ENCODE results near the gene BBS9.

Gene BBS9

GRCh38 chr7:33563651-33564050, 434.3 kb downstream of the BBS9 start:
- Histone ChIP-seq H3K36me3 (replicated peaks; ENCODE audit: low read depth, low read length) (no peaks in the 10 kb centered on the region), H3K79me2 (ENCODE audit: low read length) (no peaks in the 10 kb centered on the region), H3K4me2 (ENCODE audit: low read length) (no peak overlapping the region), H3K27me3 (ENCODE audit: low read depth, low read length) (no peaks in the 10 kb centered on the region), H3K4me1 (ENCODE audit: low read length) (no peaks in the 10 kb centered on the region), H3K4me3 (ENCODE audit: low read length) (no peak overlapping the region), H2AFZ (ENCODE audit: low read depth, low read length) (no peak overlapping the region), H3K9ac (ENCODE audit: low read length) (no peak overlapping the region), H3K27ac (ENCODE audit: low read length) (no peak overlapping the region), H4K20me1 (ENCODE audit: insufficient read depth, low read length) (no peaks in the 10 kb centered on the region), H3K9me3 (ENCODE audit: insufficient read depth, low read length) (no peaks in the 10 kb centered on the region)
- no peak for TF ChIP-seq CTCF (IDR thresholded peaks at IDR 0.05; ENCODE audit: low read depth, low read length)
- TF ChIP-seq EZH2phosphoT487 (IDR thresholded peaks at IDR 0.05; ENCODE audit: low read depth): no peak

GRCh38 chr7:33578166-33578565, 448.8 kb downstream of the BBS9 start:
- Histone ChIP-seq H3K4me2 (ENCODE audit: low read length) (no peak overlapping the region), H3K79me2 (ENCODE audit: low read length) (no peaks in the 10 kb centered on the region), H4K20me1 (ENCODE audit: insufficient read depth, low read length) (no peaks in the 10 kb centered on the region), H2AFZ (ENCODE audit: low read depth, low read length) (no peak overlapping the region), H3K9ac (ENCODE audit: low read length) (no peak overlapping the region), H3K27me3 (ENCODE audit: low read depth, low read length) (no peaks in the 10 kb centered on the region), H3K27ac (ENCODE audit: low read length) (no peak overlapping the region), H3K4me1 (ENCODE audit: low read length) (no peaks in the 10 kb centered on the region), H3K36me3 (replicated peaks; ENCODE audit: low read depth, low read length) (no peaks in the 10 kb centered on the region), H3K9me3 (ENCODE audit: insufficient read depth, low read length) (no peaks in the 10 kb centered on the region), H3K4me3 (ENCODE audit: low read length) (no peak overlapping the region)
- no peak for TF ChIP-seq EZH2phosphoT487 (IDR thresholded peaks at IDR 0.05; ENCODE audit: low read depth)
- no peak for TF ChIP-seq CTCF (IDR thresholded peaks at IDR 0.05; ENCODE audit: low read depth, low read length)

GRCh38 chr7:33578881-33579672, 449.7 kb downstream of the BBS9 start:
- H3K27me3 ChIP-seq (ENCODE audit: low read depth, low read length): no peaks in the 10 kb centered on the region
- no peaks in the 10 kb centered on the region for H3K79me2 ChIP-seq (ENCODE audit: low read length)
- H3K9ac ChIP-seq (ENCODE audit: low read length): no peak overlapping the region
- H3K9me3 ChIP-seq (ENCODE audit: insufficient read depth, low read length): no peaks in the 10 kb centered on the region
- no peaks in the 10 kb centered on the region for H3K4me1 ChIP-seq (ENCODE audit: low read length)
- H3K4me3 ChIP-seq (ENCODE audit: low read length): no peak overlapping the region
- no peak overlapping the region for H3K4me2 ChIP-seq (ENCODE audit: low read length)
- TF ChIP-seq CTCF (IDR thresholded peaks at IDR 0.05; ENCODE audit: low read depth, low read length) (no peak), EZH2phosphoT487 (IDR thresholded peaks at IDR 0.05; ENCODE audit: low read depth) (no peak)
- no peaks in the 10 kb centered on the region for H3K36me3 ChIP-seq (replicated peaks; ENCODE audit: low read depth, low read length)
- H4K20me1 ChIP-seq (ENCODE audit: insufficient read depth, low read length): no peaks in the 10 kb centered on the region
- no peak overlapping the region for H3K27ac ChIP-seq (ENCODE audit: low read length)
- no peak overlapping the region for H2AFZ ChIP-seq (ENCODE audit: low read depth, low read length)

GRCh38 chr7:33579673-33579960, 450.3 kb downstream of the BBS9 start:
- no peak overlapping the region for H3K27ac ChIP-seq (ENCODE audit: low read length)
- H3K9me3 ChIP-seq (ENCODE audit: insufficient read depth, low read length): no peaks in the 10 kb centered on the region
- H2AFZ ChIP-seq (ENCODE audit: low read depth, low read length): no peak overlapping the region
- H3K9ac ChIP-seq (ENCODE audit: low read length): no peak overlapping the region
- no peaks in the 10 kb centered on the region for H4K20me1 ChIP-seq (ENCODE audit: insufficient read depth, low read length)
- no peaks in the 10 kb centered on the region for H3K4me1 ChIP-seq (ENCODE audit: low read length)
- no peak overlapping the region for H3K4me3 ChIP-seq (ENCODE audit: low read length)
- no peak for TF ChIP-seq CTCF (IDR thresholded peaks at IDR 0.05; ENCODE audit: low read depth, low read length)
- TF ChIP-seq EZH2phosphoT487 (IDR thresholded peaks at IDR 0.05; ENCODE audit: low read depth): no peak
- no peak overlapping the region for H3K4me2 ChIP-seq (ENCODE audit: low read length)
- H3K79me2 ChIP-seq (ENCODE audit: low read length): no peaks in the 10 kb centered on the region
- no peaks in the 10 kb centered on the region for H3K36me3 ChIP-seq (replicated peaks; ENCODE audit: low read depth, low read length)
- H3K27me3 ChIP-seq (ENCODE audit: low read depth, low read length): no peaks in the 10 kb centered on the region

Data from OCI-LY3 (cell line).